OCI-LY1 (cell line): ENCODE measurements around the gene C1QTNF1.

ENCODE experiments used
- H2AFZ ChIP-seq: fragments of 200-600 bp; sonication (generic), shearing (Covaris generic); 2 replicates; pipeline ENCODE4 v1.6.0; 2014; ENCODE audit warnings: antibody characterized with exemption, mild to moderate bottlenecking, low read length
- H3F3A ChIP-seq: fragments of 200-600 bp; sonication (generic), shearing (Covaris generic); 2 replicates; pipeline ENCODE4 v1.6.0; 2014; ENCODE audit warnings: mild to moderate bottlenecking, antibody characterized with exemption, low read length, moderate library complexity; ENCODE audit not compliant: insufficient read depth
- H3K27ac ChIP-seq: fragments of 200-600 bp; sonication (generic); 2 replicates; pipeline ENCODE4 v1.5.1; 2014; ENCODE audit warnings: low read length, mixed run types, mild to moderate bottlenecking, low read depth; ENCODE audit not compliant: poor library complexity, severe bottlenecking
- H3K27me3 ChIP-seq: fragments of 200-600 bp; sonication (generic); 2 replicates; pipeline ENCODE4 v1.6.0; 2014; ENCODE audit warnings: antibody characterized with exemption, mild to moderate bottlenecking, low read length, moderate library complexity; ENCODE audit not compliant: insufficient read depth
- H3K36me3 ChIP-seq: fragments of 200-600 bp; sonication (generic); 2 replicates; pipeline ENCODE4 v1.6.1; 2014; ENCODE audit warnings: mild to moderate bottlenecking, antibody characterized with exemption, low read length, moderate library complexity, mixed read lengths; ENCODE audit not compliant: insufficient read depth
- H3K4me1 ChIP-seq: fragments of 200-600 bp; sonication (generic); 2 replicates; pipeline ENCODE4 v1.5.1; 2014; ENCODE audit warnings: mild to moderate bottlenecking, low read length, moderate library complexity; ENCODE audit not compliant: insufficient read depth, severe bottlenecking
- H3K4me2 ChIP-seq: fragments of 200-600 bp; sonication (generic), shearing (Covaris generic); 2 replicates; pipeline ENCODE4 v1.6.1; 2014; ENCODE audit warnings: low read length
- H3K4me3 ChIP-seq: fragments of 200-600 bp; sonication (generic); 2 replicates; pipeline ENCODE4 v1.5.1; 2014; ENCODE audit warnings: low read length, low read depth, mild to moderate bottlenecking, mixed read lengths; ENCODE audit not compliant: poor library complexity, severe bottlenecking
- H3K79me2 ChIP-seq: fragments of 200-600 bp; shearing (Covaris generic); 2 replicates; pipeline ENCODE4 v1.6.1; 2016; ENCODE audit warnings: mixed run types, low read length, mixed read lengths; ENCODE audit not compliant: insufficient read depth
- H3K9ac ChIP-seq: fragments of 200-600 bp; sonication (generic), shearing (Covaris generic); 2 replicates; pipeline ENCODE4 v1.6.1; 2014; ENCODE audit warnings: mild to moderate bottlenecking, low read length, mixed read lengths
- H3K9me2 ChIP-seq: fragments of 200-600 bp; sonication (generic), shearing (Covaris generic); 2 replicates; pipeline ENCODE4 v1.6.1; 2014; ENCODE audit warnings: low read depth, mild to moderate bottlenecking, low read length, mixed read lengths
- H3K9me3 ChIP-seq: fragments of 200-600 bp; shearing (Covaris generic); 2 replicates; pipeline ENCODE4 v1.6.1; 2014; ENCODE audit warnings: low read length, mixed read lengths
- H4K20me1 ChIP-seq: fragments of 200-600 bp; sonication (generic), shearing (Covaris generic); 2 replicates; pipeline ENCODE4 v1.6.0; 2016; ENCODE audit warnings: mild to moderate bottlenecking, low read length; ENCODE audit not compliant: insufficient read depth
- CTCF ChIP-seq: fragments of 200-600 bp; sonication (generic), shearing (Covaris generic); IDR thresholded peaks from 2 replicates; pipeline ENCODE4 v1.5.1; 2017; ENCODE audit warnings: mild to moderate bottlenecking, antibody characterized with exemption, low read length, moderate library complexity, mixed read lengths
- EZH2 ChIP-seq: fragments of 200-600 bp; sonication (generic), shearing (Covaris generic); IDR thresholded peaks from 2 replicates; pipeline ENCODE4 v1.8.0; 2017; ENCODE audit warnings: borderline replicate concordance, mixed run types, mild to moderate bottlenecking, antibody characterized with exemption, low read length, moderate library complexity, mixed read lengths

C1QTNF1 gene

GRCh38 chr17:79050551-79050950 lies 26.6 kb downstream of the C1QTNF1 start:
- Histone ChIP-seq H3K27me3 (peaks cover 6% of the 10 kb centered on the region; the same call in 1 of the 2 replicates), H3F3A (no peaks in the 10 kb centered on the region), H3K4me1 (no peaks in the 10 kb centered on the region), H3K9me2 (no peaks in the 10 kb centered on the region), H4K20me1 (no peaks in the 10 kb centered on the region), H3K79me2 (no peaks in the 10 kb centered on the region), H2AFZ (no peak overlapping the region), H3K4me2 (no peak overlapping the region), H3K4me3 (no peak overlapping the region), H3K27ac (no peak overlapping the region), H3K9ac (no peak overlapping the region), H3K9me3 (no peaks in the 10 kb centered on the region), H3K36me3 (no peaks in the 10 kb centered on the region)
- TF ChIP-seq EZH2 (no peak), CTCF (no peak)

- peaks cover 6% of the 10 kb centered on the region; the same call in 1 of the 2 replicates for H3K27me3 ChIP-seq
These were observed 27.3 kb downstream of the C1QTNF1 start for GRCh38 chr17:79051306-79051705.

GRCh38 chr17:79052131-79052530 lies 28.2 kb downstream of the C1QTNF1 start:
- peaks cover 6% of the 10 kb centered on the region; the same call in 1 of the 2 replicates for H3K27me3 ChIP-seq
- no peak overlapping the region for H3K27ac ChIP-seq
- no peak overlapping the region for H3K4me2 ChIP-seq
- no peaks in the 10 kb centered on the region for H3K4me1 ChIP-seq
- H2AFZ ChIP-seq: no peak overlapping the region
- H3F3A ChIP-seq: no peaks in the 10 kb centered on the region
- H3K9ac ChIP-seq: no peak overlapping the region
- no peaks in the 10 kb centered on the region for H3K9me3 ChIP-seq
- H4K20me1 ChIP-seq: no peaks in the 10 kb centered on the region
- H3K79me2 ChIP-seq: no peaks in the 10 kb centered on the region
- no peak for TF ChIP-seq CTCF
- TF ChIP-seq EZH2: no peak
- H3K36me3 ChIP-seq: no peaks in the 10 kb centered on the region
- H3K4me3 ChIP-seq: no peak overlapping the region
- H3K9me2 ChIP-seq: no peaks in the 10 kb centered on the region

More at GRCh38 chr17:79051306-79051705, 27.3 kb downstream of the C1QTNF1 start:
- Histone ChIP-seq H3K79me2 (no peaks in the 10 kb centered on the region), H3K4me1 (no peaks in the 10 kb centered on the region), H3K9ac (no peak overlapping the region), H4K20me1 (no peaks in the 10 kb centered on the region), H3K9me3 (no peaks in the 10 kb centered on the region), H3K4me2 (no peak overlapping the region), H3K27ac (no peak overlapping the region), H2AFZ (no peak overlapping the region), H3K36me3 (no peaks in the 10 kb centered on the region), H3K4me3 (no peak overlapping the region), H3F3A (no peaks in the 10 kb centered on the region), H3K9me2 (no peaks in the 10 kb centered on the region)
- TF ChIP-seq EZH2 (no peak), CTCF (no peak)
